ENCODE results near the gene IL27RA.

GRCh38 chr19:14056069-14056666, 24.6 kb downstream of the IL27RA start:
- TF ChIP-seq CEBPB (IDR thresholded peaks at IDR 0.05) (no peak), MAX (IDR thresholded peaks at IDR 0.05) (no peak), YY1 (IDR thresholded peaks at IDR 0.05; ENCODE audit: low read depth) (no peak), ZBTB7A (IDR thresholded peaks at IDR 0.05; ENCODE audit: low read depth) (no peak), TCF12 (IDR thresholded peaks at IDR 0.05; ENCODE audit: low read depth) (no peak), RAD21 (IDR thresholded peaks at IDR 0.05; ENCODE audit: low read depth) (no peak), TAF1 (IDR thresholded peaks at IDR 0.05; ENCODE audit: low read depth) (no peak), NFIC (IDR thresholded peaks at IDR 0.05) (no peak), EP300 (IDR thresholded peaks at IDR 0.05; ENCODE audit: borderline replicate concordance) (no peak), USF1 (IDR thresholded peaks at IDR 0.05) (no peak), EGR1 (IDR thresholded peaks at IDR 0.05) (no peak)
